Rectal smooth muscle tissue (tissue), 1 donor: Measurements from ENCODE around the gene PARP4.
"Not testable (repeated sequence)": the region's sequence is repeated elsewhere in the genome, so short reads cannot be mapped to it uniquely, and the experiment has no call there.

Source experiments
- H3K27ac ChIP-seq: one replicate; pipeline ENCODE4 v1.7.0; 2013; ENCODE audit warnings: low read depth, low read length, inconsistent platforms
- H3K27me3 ChIP-seq: one replicate; pipeline ENCODE4 v1.7.0; 2013; ENCODE audit warnings: low read length; ENCODE audit not compliant: control insufficient read depth, insufficient read depth
- H3K36me3 ChIP-seq: one replicate; pipeline ENCODE4 v1.7.0; 2013; ENCODE audit warnings: low read length; ENCODE audit not compliant: control insufficient read depth, insufficient read depth
- H3K4me1 ChIP-seq: one replicate; pipeline ENCODE4 v1.7.0; 2013; ENCODE audit warnings: low read length; ENCODE audit not compliant: control insufficient read depth, insufficient read depth
- H3K4me3 ChIP-seq: one replicate; pipeline ENCODE4 v1.7.0; 2013; ENCODE audit warnings: low read length
- H3K9ac ChIP-seq: one replicate; pipeline ENCODE4 v1.7.0; 2013; ENCODE audit warnings: low read length

PARP4 gene

GRCh38 chr13:24459726-24460125 is 52.9 kb downstream of the PARP4 start:
- Histone ChIP-seq H3K9ac (no peak overlapping the region), H3K36me3 (peaks cover 10% of the 10 kb centered on the region), H3K4me3 (no peak overlapping the region), H3K27ac (no peak overlapping the region), H3K4me1 (no peaks in the 10 kb centered on the region), H3K27me3 (no peaks in the 10 kb centered on the region)

GRCh38 chr13:24459234-24459633 is 53.3 kb downstream of the PARP4 start:
- H3K27ac ChIP-seq: no peak overlapping the region
- no peak overlapping the region for H3K9ac ChIP-seq
- no peaks in the 10 kb centered on the region for H3K27me3 ChIP-seq
- no peak overlapping the region for H3K4me3 ChIP-seq
- H3K4me1 ChIP-seq: no peaks in the 10 kb centered on the region
- H3K36me3 ChIP-seq: peaks cover 10% of the 10 kb centered on the region

- Histone ChIP-seq H3K9ac (no peak overlapping the region), H3K4me1 (no peaks in the 10 kb centered on the region), H3K36me3 (peaks cover 10% of the 10 kb centered on the region), H3K4me3 (no peak overlapping the region), H3K27me3 (no peaks in the 10 kb centered on the region), H3K27ac (no peak overlapping the region)
These were observed 53.8 kb downstream of the PARP4 start for GRCh38 chr13:24458736-24459135.

- H3K9ac ChIP-seq: no peak overlapping the region
- no peak overlapping the region for H3K27ac ChIP-seq
- H3K36me3 ChIP-seq: peaks cover 13% of the 10 kb centered on the region
- H3K27me3 ChIP-seq: no peaks in the 10 kb centered on the region
- no peak overlapping the region for H3K4me3 ChIP-seq
- no peaks in the 10 kb centered on the region for H3K4me1 ChIP-seq
These were observed 56.2 kb downstream of the PARP4 start for GRCh38 chr13:24456396-24456795.

GRCh38 chr13:24454056-24454455 is 58.5 kb downstream of the PARP4 start:
- Histone ChIP-seq H3K4me1 (no peaks in the 10 kb centered on the region), H3K4me3 (no peak overlapping the region), H3K9ac (no peak overlapping the region), H3K27ac (no peak overlapping the region), H3K36me3 (peaks cover 20% of the 10 kb centered on the region), H3K27me3 (no peaks in the 10 kb centered on the region)

GRCh38 chr13:24452044-24452443 is 60.5 kb downstream of the PARP4 start:
- no peaks in the 10 kb centered on the region for H3K4me1 ChIP-seq
- H3K27ac ChIP-seq: no peak overlapping the region
- peaks cover 21% of the 10 kb centered on the region for H3K36me3 ChIP-seq
- no peaks in the 10 kb centered on the region for H3K27me3 ChIP-seq
- no peak overlapping the region for H3K9ac ChIP-seq
- no peak overlapping the region for H3K4me3 ChIP-seq

GRCh38 chr13:24450530-24450929 is 62.0 kb downstream of the PARP4 start:
- Histone ChIP-seq H3K9ac (no peak overlapping the region), H3K27me3 (no peaks in the 10 kb centered on the region), H3K36me3 (peaks cover 25% of the 10 kb centered on the region), H3K4me1 (no peaks in the 10 kb centered on the region), H3K27ac (no peak overlapping the region), H3K4me3 (no peak overlapping the region)

- H3K9ac ChIP-seq, H3K27ac ChIP-seq, H3K4me3 ChIP-seq, H3K4me1 ChIP-seq, H3K27me3 ChIP-seq: not testable (repeated sequence)
- H3K36me3 ChIP-seq: peaks cover 29% of the 10 kb centered on the region
These were observed 67.7 kb downstream of the PARP4 start for GRCh38 chr13:24444851-24445250.

GRCh38 chr13:24443366-24443765 is 69.2 kb downstream of the PARP4 start:
- Histone ChIP-seq H3K27ac (no peak overlapping the region), H3K27me3 (no peaks in the 10 kb centered on the region), H3K9ac (no peak overlapping the region), H3K4me3 (no peak overlapping the region), H3K4me1 (no peaks in the 10 kb centered on the region), H3K36me3 (peaks cover 33% of the 10 kb centered on the region)

- H3K36me3 ChIP-seq, H3K27me3 ChIP-seq, H3K4me1 ChIP-seq, H3K4me3 ChIP-seq, H3K27ac ChIP-seq, H3K9ac ChIP-seq: not testable (repeated sequence)
These were observed 86.5 kb downstream of the PARP4 start for GRCh38 chr13:24426045-24426444.

GRCh38 chr13:24419668-24420067 is 92.9 kb downstream of the PARP4 start:
- H3K9ac ChIP-seq, H3K36me3 ChIP-seq, H3K27me3 ChIP-seq, H3K4me3 ChIP-seq, H3K4me1 ChIP-seq, H3K27ac ChIP-seq: not testable (repeated sequence)

GRCh38 chr13:24407844-24408243 is 104.7 kb downstream of the PARP4 start:
- Histone ChIP-seq H3K27ac (no peak overlapping the region), H3K9ac (no peak overlapping the region), H3K36me3 (no peaks in the 10 kb centered on the region), H3K4me1 (no peaks in the 10 kb centered on the region), H3K27me3 (no peaks in the 10 kb centered on the region), H3K4me3 (no peak overlapping the region)

- H3K4me1 ChIP-seq: no peaks in the 10 kb centered on the region
- H3K9ac ChIP-seq: no peak overlapping the region
- H3K4me3 ChIP-seq: no peak overlapping the region
- H3K36me3 ChIP-seq: no peaks in the 10 kb centered on the region
- H3K27ac ChIP-seq: no peak overlapping the region
- no peaks in the 10 kb centered on the region for H3K27me3 ChIP-seq
These were observed 106.1 kb downstream of the PARP4 start for GRCh38 chr13:24406524-24406923.
